HG03342 (cell line): ENCODE data around the gene TMEM212.
A peak's percentile ranks its signal among the peaks of the same experiment; 100 is the strongest.

Experiments
- ATAC-seq: cut with Tn5 transposase; IDR thresholded peaks from one replicate; pipeline ENCODE4 v1.9.1; 2021; ENCODE audit warnings: mild to moderate bottlenecking, moderate library complexity; ENCODE audit not compliant: unreplicated experiment

TMEM212 gene

GRCh38 chr3:171842864-171843518 is at the start of gene TMEM212:
Gene TMEM212, plus strand, starts transcription at chr3:171843349. Its CDS starts 35 bp downstream, at chr3:171843384.
- no peak for ATAC-seq

- ATAC-seq = peak; percentile 8
These were observed 46.4 kb upstream of the TMEM212 start for GRCh38 chr3:171796625-171797264.

GRCh38 chr3:171797265-171797679 is 45.9 kb upstream of the TMEM212 start:
- ATAC-seq = peak; percentile 75

- ATAC-seq = no peak
These were observed 45.3 kb upstream of the TMEM212 start for GRCh38 chr3:171797873-171798272.

GRCh38 chr3:171799501-171799900 is 43.6 kb upstream of the TMEM212 start:
- ATAC-seq = no peak

GRCh38 chr3:171801738-171802589 is 41.2 kb upstream of the TMEM212 start:
- peak; percentile 32 for ATAC-seq

- ATAC-seq = no peak
These were observed 40.6 kb upstream of the TMEM212 start for GRCh38 chr3:171802590-171802956.

- ATAC-seq = no peak
These were observed 40.1 kb upstream of the TMEM212 start for GRCh38 chr3:171803044-171803443.

- ATAC-seq = no peak
These were observed 38.3 kb upstream of the TMEM212 start for GRCh38 chr3:171804618-171805389.

- no peak for ATAC-seq
These were observed 37.5 kb upstream of the TMEM212 start for GRCh38 chr3:171805687-171806086.

GRCh38 chr3:171806200-171807128 is 36.7 kb upstream of the TMEM212 start:
- ATAC-seq = no peak

GRCh38 chr3:171807129-171807675 is 35.9 kb upstream of the TMEM212 start:
- no peak for ATAC-seq

GRCh38 chr3:171807806-171808205 is 35.3 kb upstream of the TMEM212 start:
- no peak for ATAC-seq

- peak; percentile 32 for ATAC-seq
These were observed 33.6 kb upstream of the TMEM212 start for GRCh38 chr3:171809611-171809860.

- ATAC-seq = peak; percentile 44
These were observed 33.1 kb upstream of the TMEM212 start, which contains the start of gene PLD1 for GRCh38 chr3:171809861-171810628. Gene PLD1, minus strand, starts transcription at chr3:171810483. Its CDS starts 72,432 bp downstream, at chr3:171738051.

GRCh38 chr3:171810629-171811294 is 32.4 kb upstream of the TMEM212 start:
- ATAC-seq = no peak

GRCh38 chr3:171811295-171811912 is 31.7 kb upstream of the TMEM212 start:
- ATAC-seq = no peak

- ATAC-seq = no peak
These were observed 31.2 kb upstream of the TMEM212 start for GRCh38 chr3:171811913-171812335.
